C4-2B (cell line): ENCODE measurements around the gene FBXW9.

Experiments
- CTCF ChIP-seq: fragments of 450-650 bp; conservative IDR thresholded peaks from 2 replicates; pipeline ENCODE4 v1.5.1; 2017; ENCODE audit warnings: mild to moderate bottlenecking
- ZFX ChIP-seq: fragments of 450-650 bp; IDR thresholded peaks from 2 replicates; pipeline ENCODE4 v1.6.1; 2017

- TF ChIP-seq CTCF (no peak), ZFX (no peak)
These were observed 31.5 kb upstream of the FBXW9 start for GRCh38 chr19:12727745-12728433.
